Measurements from ENCODE around the gene SDC1. TPM values are rescaled to one million over a fixed set of nuclear protein-coding genes. Genes with fewer than 3 reads are reported as not detected.
A peak's percentile ranks its signal among the peaks of the same experiment; 100 is the strongest.
"Not testable (repeated sequence)": the region's sequence is repeated elsewhere in the genome, so short reads cannot be mapped to it uniquely, and the experiment has no call there.

The SDC1 gene
- total and polyA plus RNA-seq, 2 of the 8 experiments (the other 6 are each of a cell fraction or from before 2014, with no cell fraction given), result 45.3 to 73.3 TPM

DNA sequence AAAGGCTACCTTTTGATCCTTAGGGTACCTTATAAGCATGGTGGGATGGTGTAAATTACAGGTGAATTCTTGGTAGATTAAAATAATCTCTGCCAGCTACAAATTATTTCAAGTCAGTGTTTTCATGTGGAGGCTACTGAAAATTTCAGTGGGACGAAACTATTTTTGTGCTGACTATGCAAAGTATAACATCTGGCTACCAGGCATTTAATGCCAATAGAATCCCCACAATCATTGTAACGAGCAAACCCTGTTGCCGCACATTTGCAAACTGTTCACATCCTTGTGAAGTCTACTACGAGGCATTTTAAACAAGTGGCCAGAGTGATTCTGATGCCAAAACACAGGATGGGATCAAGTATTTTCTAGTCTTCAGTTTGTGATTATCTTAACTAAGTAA, 48.1 kb upstream of the SDC1 start:
- peaks cover 0 to 3% of the 10 kb centered on the region in 2 experiments for H4K20me1 ChIP-seq (replicated peaks in 1 of 2; ENCODE audit: control insufficient read depth in 1 of 2, insufficient read depth in 2 of 2, low read length in 2 of 2)

DNA sequence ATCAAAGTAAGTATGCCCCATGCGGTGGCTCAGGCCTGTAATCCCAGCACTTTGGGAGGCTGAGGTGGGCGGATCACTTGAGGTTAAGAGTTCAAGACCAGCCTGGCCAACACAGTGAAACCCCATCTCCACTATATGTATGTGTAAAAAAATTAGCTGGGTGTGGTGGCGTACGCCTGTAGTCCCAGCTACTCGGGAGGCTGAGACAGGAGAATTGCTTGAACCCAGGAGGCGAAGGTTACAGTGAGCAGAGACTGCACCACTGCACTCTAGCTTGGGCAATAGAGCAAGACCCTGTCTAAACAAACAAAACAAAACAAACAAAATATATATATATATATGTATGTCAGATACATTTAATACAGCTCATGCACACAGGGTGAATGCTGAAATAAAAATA, 43.4 kb upstream of the SDC1 start:
- H3K79me2 ChIP-seq (ENCODE audit: control insufficient read depth in 1 of 2, insufficient read depth in 2 of 2, low read length in 2 of 2); H3K27me3 ChIP-seq (replicated peaks in 1 of 4; ENCODE audit: control insufficient read depth in 3 of 4, extremely low read depth in 1 of 4, insufficient read depth in 3 of 4, low read length in 3 of 4); H3K23me2 ChIP-seq (ENCODE audit: low read depth, low read length); H3K4me1 ChIP-seq (replicated peaks in 1 of 4; ENCODE audit: control insufficient read depth in 3 of 4, insufficient read depth in 4 of 4, low read length in 3 of 4); H2AK5ac ChIP-seq (ENCODE audit: low read depth, low read length); H2AFZ ChIP-seq (ENCODE audit: low read length); H4K8ac ChIP-seq (ENCODE audit: extremely low read depth, insufficient read depth, low read length); H3K14ac ChIP-seq (ENCODE audit: insufficient read length); H3K9ac ChIP-seq (replicated peaks in 1 of 4; ENCODE audit: extremely low read depth in 1 of 4, low read depth in 3 of 4, low read length in 3 of 4); H2BK15ac ChIP-seq (ENCODE audit: low read length); H4K91ac ChIP-seq (replicated peaks; ENCODE audit: insufficient read length, low read length); FAIRE-seq; H3K9me3 ChIP-seq (ENCODE audit: insufficient read depth in 2 of 2, low read depth in 1 of 2, low read length in 1 of 2); H4K5ac ChIP-seq (ENCODE audit: insufficient read length, low read depth, low read length); H3K4me2 ChIP-seq (ENCODE audit: insufficient read depth in 1 of 2, low read depth in 2 of 2, low read length in 2 of 2); H2BK20ac ChIP-seq (ENCODE audit: low read length); H3K4ac ChIP-seq (replicated peaks; ENCODE audit: insufficient read length, low read depth, low read length); H2BK120ac ChIP-seq (replicated peaks; ENCODE audit: low read depth, low read length); H3K27ac ChIP-seq (ENCODE audit: low read depth, low read length); H3K4me3 ChIP-seq (ENCODE audit: extremely low read depth in 1 of 4, insufficient read depth in 2 of 4, low read depth in 3 of 4, low read length in 4 of 4); H3K79me1 ChIP-seq (ENCODE audit: low read depth, low read length); H3K56ac ChIP-seq (replicated peaks; ENCODE audit: insufficient read length, low read depth, low read length); H4K20me1 ChIP-seq (replicated peaks in 1 of 2; ENCODE audit: control insufficient read depth in 1 of 2, insufficient read depth in 2 of 2, low read length in 2 of 2); H2BK12ac ChIP-seq (ENCODE audit: low read depth, low read length); H2BK5ac ChIP-seq (ENCODE audit: low read depth, low read length); H3K18ac ChIP-seq (ENCODE audit: extremely low read depth, low read length); DNase-seq (ENCODE audit: low read depth in 1 of 2, low spot score in 2 of 2); H3K23ac ChIP-seq (ENCODE audit: insufficient read length): not testable (repeated sequence)
- WGBS, 2 experiments (ENCODE audit: extremely low coverage in 1 of 2, insufficient coverage in 1 of 2, insufficient read length in 1 of 2, insufficient replicate concordance in 2 of 2, low coverage in 1 of 2, low lambda C conversion rate in 2 of 2, missing lambda C conversion rate in 1 of 2), result 90% methylated on average over 6 of the region's 6 CpGs; no CpG with 5 or more reads in 1 of the 2 experiments
- peaks cover 0 to 18% (median 2%) of the 10 kb centered on the region in 4 experiments; a peak in 3 of 8 replicates for H3K36me3 ChIP-seq (ENCODE audit: control insufficient read depth in 2 of 4, insufficient read depth in 4 of 4, low read length in 3 of 4)
- ChIA-PET POLR2A (ENCODE audit: partially characterized antibody) (interaction anchor here (1.0 kb wide), 1 partner anchor 11 kb away, joined by 4 read pairs; no protein-coding TSS in a partner anchor), CTCF (ENCODE audit: partially characterized antibody) (interaction anchor here (0.8 to 2.4 kb wide), 5 partner anchors 9 to 96 kb away, joined by 3 to 6 read pairs (median 3); no protein-coding TSS in a partner anchor)

More for the DNA sequence above, 48.1 kb upstream of the SDC1 start:
- Histone ChIP-seq H2AK5ac (ENCODE audit: low read depth, low read length) (no peak overlapping the region), H3K27ac (ENCODE audit: low read depth, low read length) (no peak overlapping the region), H3K23ac (ENCODE audit: insufficient read length) (no peak overlapping the region), H4K91ac (replicated peaks; ENCODE audit: insufficient read length, low read length) (no peak overlapping the region), H3K4me2 (ENCODE audit: insufficient read depth in 1 of 2, low read depth in 2 of 2, low read length in 2 of 2) (no peak overlapping the region), H4K5ac (ENCODE audit: insufficient read length, low read depth, low read length) (no peak overlapping the region), H2AFZ (ENCODE audit: low read length) (no peak overlapping the region), H3K9ac (replicated peaks in 1 of 4; ENCODE audit: extremely low read depth in 1 of 4, low read depth in 3 of 4, low read length in 3 of 4) (no peak overlapping the region), H3K56ac (replicated peaks; ENCODE audit: insufficient read length, low read depth, low read length) (no peak overlapping the region), H2BK120ac (replicated peaks; ENCODE audit: low read depth, low read length) (no peak overlapping the region), H3K18ac (ENCODE audit: extremely low read depth, low read length) (no peak overlapping the region), H3K9me3 (ENCODE audit: insufficient read depth in 2 of 2, low read depth in 1 of 2, low read length in 1 of 2) (no peaks in the 10 kb centered on the region), H3K27me3 (replicated peaks in 1 of 4; ENCODE audit: control insufficient read depth in 3 of 4, extremely low read depth in 1 of 4, insufficient read depth in 3 of 4, low read length in 3 of 4) (no peaks in the 10 kb centered on the region), H3K4me3 (ENCODE audit: extremely low read depth in 1 of 4, insufficient read depth in 2 of 4, low read depth in 3 of 4, low read length in 4 of 4) (no peak overlapping the region), H3K23me2 (ENCODE audit: low read depth, low read length) (no peaks in the 10 kb centered on the region), H3K79me1 (ENCODE audit: low read depth, low read length) (no peaks in the 10 kb centered on the region), H4K8ac (ENCODE audit: extremely low read depth, insufficient read depth, low read length) (no peak overlapping the region), H2BK20ac (ENCODE audit: low read length) (no peak overlapping the region), H3K4ac (replicated peaks; ENCODE audit: insufficient read length, low read depth, low read length) (no peak overlapping the region), H2BK15ac (ENCODE audit: low read length) (no peak overlapping the region), H3K14ac (ENCODE audit: insufficient read length) (no peak overlapping the region), H2BK5ac (ENCODE audit: low read depth, low read length) (no peak overlapping the region), H3K36me3 (ENCODE audit: control insufficient read depth in 2 of 4, insufficient read depth in 4 of 4, low read length in 3 of 4) (peaks cover 0 to 22% (median 2%) of the 10 kb centered on the region in 4 experiments; a peak in 3 of 8 replicates), H3K4me1 (replicated peaks in 1 of 4; ENCODE audit: control insufficient read depth in 3 of 4, insufficient read depth in 4 of 4, low read length in 3 of 4) (no peaks in the 10 kb centered on the region), H2BK12ac (ENCODE audit: low read depth, low read length) (no peak overlapping the region), H3K79me2 (ENCODE audit: control insufficient read depth in 1 of 2, insufficient read depth in 2 of 2, low read length in 2 of 2) (no peaks in the 10 kb centered on the region; a peak in 1 of 4 replicates)
- DNase-seq (ENCODE audit: low read depth in 1 of 2, low spot score in 2 of 2) (no peak), FAIRE-seq (no peak)
- 96% methylated on average over 4 of the region's 4 CpGs; no CpG with 5 or more reads in 1 of the 2 experiments for WGBS, 2 experiments (ENCODE audit: extremely low coverage in 1 of 2, insufficient coverage in 1 of 2, insufficient read length in 1 of 2, insufficient replicate concordance in 2 of 2, low coverage in 1 of 2, low lambda C conversion rate in 2 of 2, missing lambda C conversion rate in 1 of 2)
- ChIA-PET CTCF (ENCODE audit: partially characterized antibody) (no interaction called here), POLR2A (ENCODE audit: partially characterized antibody) (no interaction called here)
- TF ChIP-seq CEBPB (IDR thresholded peaks at IDR 0.05; ENCODE audit: low read depth, low read length) (no peak), MAFK (IDR thresholded peaks at IDR 0.05; ENCODE audit: low read depth, low read length) (0 out of 2 replicates have a peak, but pooled peaks have one; percentile 62)
